ENCODE data around the gene AOPEP.

AOPEP gene

GRCh38 chr9:94804316-94804715 lies 77.8 kb downstream of the AOPEP start:
- Histone ChIP-seq H3K79me2 (ENCODE audit: control insufficient read depth, low read length) (no peaks in the 10 kb centered on the region), H3K27me3 (ENCODE audit: control insufficient read depth, low read length) (no peaks in the 10 kb centered on the region), H3K9me3 (ENCODE audit: control insufficient read depth, insufficient read depth, low read length) (no peaks in the 10 kb centered on the region), H4K20me1 (ENCODE audit: control insufficient read depth, insufficient read depth, low read depth, low read length) (no peaks in the 10 kb centered on the region), H3K27ac (ENCODE audit: low read depth, low read length) (no peak overlapping the region), H3K4me1 (ENCODE audit: control insufficient read depth, low read length) (peaks cover 3% of the 10 kb centered on the region; the same call in 1 of the 2 replicates), H3K4me2 (ENCODE audit: low read length) (no peak overlapping the region), H3K9me2 (replicated peaks; ENCODE audit: control insufficient read depth, low read length) (no peaks in the 10 kb centered on the region), H3F3A (ENCODE audit: control insufficient read depth, insufficient read depth) (no peaks in the 10 kb centered on the region), H3K36me3 (ENCODE audit: control insufficient read depth, low read length) (peaks cover 8% of the 10 kb centered on the region), H3K4me3 (ENCODE audit: low read length) (no peak overlapping the region)
- TF ChIP-seq EZH2phosphoT487 (IDR thresholded peaks at IDR 0.05; ENCODE audit: borderline replicate concordance, low read length) (no peak), CTCF (IDR thresholded peaks at IDR 0.05; ENCODE audit: low read depth, low read length, poor library complexity, severe bottlenecking) (no peak)

- no peak overlapping the region for H3K4me2 ChIP-seq (ENCODE audit: low read length)
- H4K20me1 ChIP-seq (ENCODE audit: control insufficient read depth, insufficient read depth, low read depth, low read length), result no peaks in the 10 kb centered on the region
- TF ChIP-seq EZH2phosphoT487 (IDR thresholded peaks at IDR 0.05; ENCODE audit: borderline replicate concordance, low read length), result no peak
- TF ChIP-seq CTCF (IDR thresholded peaks at IDR 0.05; ENCODE audit: low read depth, low read length, poor library complexity, severe bottlenecking), result no peak
- H3K4me1 ChIP-seq (ENCODE audit: control insufficient read depth, low read length), result peaks cover 3% of the 10 kb centered on the region; the same call in 1 of the 2 replicates
- no peaks in the 10 kb centered on the region for H3K9me3 ChIP-seq (ENCODE audit: control insufficient read depth, insufficient read depth, low read length)
- no peak overlapping the region for H3K4me3 ChIP-seq (ENCODE audit: low read length)
- H3K27ac ChIP-seq (ENCODE audit: low read depth, low read length), result no peak overlapping the region
- no peaks in the 10 kb centered on the region for H3F3A ChIP-seq (ENCODE audit: control insufficient read depth, insufficient read depth)
- no peaks in the 10 kb centered on the region for H3K79me2 ChIP-seq (ENCODE audit: control insufficient read depth, low read length)
- no peaks in the 10 kb centered on the region for H3K9me2 ChIP-seq (replicated peaks; ENCODE audit: control insufficient read depth, low read length)
- H3K36me3 ChIP-seq (ENCODE audit: control insufficient read depth, low read length), result peaks cover 8% of the 10 kb centered on the region
- H3K27me3 ChIP-seq (ENCODE audit: control insufficient read depth, low read length), result no peaks in the 10 kb centered on the region
Measured at GRCh38 chr9:94805051-94805489, 78.6 kb downstream of the AOPEP start.

GRCh38 chr9:94805585-94805984 lies 79.1 kb downstream of the AOPEP start:
- Histone ChIP-seq H3K9me2 (replicated peaks; ENCODE audit: control insufficient read depth, low read length) (no peaks in the 10 kb centered on the region), H4K20me1 (ENCODE audit: control insufficient read depth, insufficient read depth, low read depth, low read length) (no peaks in the 10 kb centered on the region), H3K27ac (ENCODE audit: low read depth, low read length) (no peak overlapping the region)

More at GRCh38 chr9:94805585-94805984, 79.1 kb downstream of the AOPEP start:
- H3K36me3 ChIP-seq (ENCODE audit: control insufficient read depth, low read length), result peaks cover 8% of the 10 kb centered on the region
- no peak for TF ChIP-seq EZH2phosphoT487 (IDR thresholded peaks at IDR 0.05; ENCODE audit: borderline replicate concordance, low read length)
- no peak for TF ChIP-seq CTCF (IDR thresholded peaks at IDR 0.05; ENCODE audit: low read depth, low read length, poor library complexity, severe bottlenecking)
- H3K27me3 ChIP-seq (ENCODE audit: control insufficient read depth, low read length), result no peaks in the 10 kb centered on the region
- no peak overlapping the region for H3K4me3 ChIP-seq (ENCODE audit: low read length)
- H3K79me2 ChIP-seq (ENCODE audit: control insufficient read depth, low read length), result no peaks in the 10 kb centered on the region
- no peak overlapping the region for H3K4me2 ChIP-seq (ENCODE audit: low read length)
- no peaks in the 10 kb centered on the region for H3K9me3 ChIP-seq (ENCODE audit: control insufficient read depth, insufficient read depth, low read length)
- peaks cover 3% of the 10 kb centered on the region; the same call in 1 of the 2 replicates for H3K4me1 ChIP-seq (ENCODE audit: control insufficient read depth, low read length)
- H3F3A ChIP-seq (ENCODE audit: control insufficient read depth, insufficient read depth), result no peaks in the 10 kb centered on the region

All from DOHH2 (cell line).